KOPT-K1 (cell line): ENCODE measurements around the gene TNK1.

Experiments
- H3K27ac ChIP-seq: fragments of 200-600 bp; sonication (generic); 2 replicates; pipeline ENCODE4 v1.5.1; 2016; ENCODE audit warnings: antibody characterized with exemption, mild to moderate bottlenecking, low read depth, low read length; ENCODE audit not compliant: poor library complexity, severe bottlenecking
- H3K36me3 ChIP-seq: fragments of 200-600 bp; sonication (generic); 2 replicates; pipeline ENCODE4 v1.5.1; 2017; ENCODE audit warnings: antibody characterized with exemption, mild to moderate bottlenecking, low read length, moderate library complexity; ENCODE audit not compliant: insufficient read depth
- H3K9me3 ChIP-seq: fragments of 200-600 bp; sonication (generic); 2 replicates; pipeline ENCODE4 v1.5.1; 2017; ENCODE audit warnings: antibody characterized with exemption, low read length, mild to moderate bottlenecking; ENCODE audit not compliant: insufficient read depth, poor library complexity, severe bottlenecking

TNK1 gene

GRCh38 chr17:7408252-7408727 lies 27.4 kb downstream of the TNK1 start:
- Histone ChIP-seq H3K27ac (no peak overlapping the region), H3K36me3 (no peaks in the 10 kb centered on the region)

GRCh38 chr17:7408863-7409262 lies 28.0 kb downstream of the TNK1 start:
- H3K9me3 ChIP-seq = no peaks in the 10 kb centered on the region
- H3K27ac ChIP-seq = no peak overlapping the region
- H3K36me3 ChIP-seq = no peaks in the 10 kb centered on the region

More at GRCh38 chr17:7408252-7408727, 27.4 kb downstream of the TNK1 start:
- no peaks in the 10 kb centered on the region for H3K9me3 ChIP-seq

GRCh38 chr17:7409716-7410115 lies 28.8 kb downstream of the TNK1 start:
- Histone ChIP-seq H3K36me3 (no peaks in the 10 kb centered on the region), H3K9me3 (no peaks in the 10 kb centered on the region), H3K27ac (no peak overlapping the region)

- Histone ChIP-seq H3K36me3 (no peaks in the 10 kb centered on the region), H3K9me3 (no peaks in the 10 kb centered on the region), H3K27ac (no peak overlapping the region)
Observed at GRCh38 chr17:7410634-7411426, 29.9 kb downstream of the TNK1 start.

- no peaks in the 10 kb centered on the region for H3K36me3 ChIP-seq
- no peak overlapping the region for H3K27ac ChIP-seq
- H3K9me3 ChIP-seq = no peaks in the 10 kb centered on the region
Observed at GRCh38 chr17:7411427-7411750, 30.5 kb downstream of the TNK1 start.

- Histone ChIP-seq H3K36me3 (no peaks in the 10 kb centered on the region), H3K9me3 (no peaks in the 10 kb centered on the region), H3K27ac (no peak overlapping the region)
Observed at GRCh38 chr17:7413346-7413985, 32.6 kb downstream of the TNK1 start.

GRCh38 chr17:7414837-7415236 lies 33.9 kb downstream of the TNK1 start:
- H3K9me3 ChIP-seq = no peaks in the 10 kb centered on the region
- no peaks in the 10 kb centered on the region for H3K36me3 ChIP-seq
- H3K27ac ChIP-seq = no peak overlapping the region

- H3K36me3 ChIP-seq = no peaks in the 10 kb centered on the region
- no peaks in the 10 kb centered on the region for H3K9me3 ChIP-seq
- H3K27ac ChIP-seq = no peak overlapping the region
Observed at GRCh38 chr17:7415784-7416183, 34.9 kb downstream of the TNK1 start.

- Histone ChIP-seq H3K9me3 (no peaks in the 10 kb centered on the region), H3K27ac (no peak overlapping the region), H3K36me3 (no peaks in the 10 kb centered on the region)
Observed at GRCh38 chr17:7416323-7416722, 35.4 kb downstream of the TNK1 start.

- Histone ChIP-seq H3K9me3 (no peaks in the 10 kb centered on the region), H3K36me3 (no peaks in the 10 kb centered on the region)
Observed at GRCh38 chr17:7417056-7417655, 36.3 kb downstream of the TNK1 start.

GRCh38 chr17:7418472-7419152 lies 37.7 kb downstream of the TNK1 start:
- Histone ChIP-seq H3K9me3 (no peaks in the 10 kb centered on the region), H3K27ac (no peak overlapping the region), H3K36me3 (no peaks in the 10 kb centered on the region)

More at GRCh38 chr17:7417056-7417655, 36.3 kb downstream of the TNK1 start:
- H3K27ac ChIP-seq = no peak overlapping the region

GRCh38 chr17:7419819-7420610 lies 39.1 kb downstream of the TNK1 start, which contains the start of gene SPEM1:
Gene SPEM1, plus strand, starts transcription at chr17:7420324. Its CDS starts 61 bp downstream, at chr17:7420385.
- Histone ChIP-seq H3K9me3 (no peaks in the 10 kb centered on the region), H3K27ac (no peak within 1 kb of the TSS), H3K36me3 (no peaks in the 10 kb centered on the region)

GRCh38 chr17:7421186-7421585 lies 40.3 kb downstream of the TNK1 start:
- no peaks in the 10 kb centered on the region for H3K9me3 ChIP-seq
- no peak overlapping the region for H3K27ac ChIP-seq
- no peaks in the 10 kb centered on the region for H3K36me3 ChIP-seq

- Histone ChIP-seq H3K36me3 (no peaks in the 10 kb centered on the region), H3K27ac (no peak overlapping the region)
Observed at GRCh38 chr17:7423679-7424078, 42.8 kb downstream of the TNK1 start.

More at GRCh38 chr17:7423679-7424078, 42.8 kb downstream of the TNK1 start:
- no peaks in the 10 kb centered on the region for H3K9me3 ChIP-seq
